Mesenchymal stem cell (in vitro differentiated cells and primary cell): ENCODE measurements around the gene FAM219A.

Experiments
- DNase-seq: peaks from one replicate; pipeline ENCODE4 v3.0.0-alpha.2; 2013
- H2AFZ ChIP-seq: one replicate; pipeline ENCODE4 v1.6.1; 2013; ENCODE audit warnings: low read depth, mild to moderate bottlenecking, control low read depth, inconsistent platforms, low read length, moderate library complexity
- H2AK5ac ChIP-seq: 2 replicates; pipeline ENCODE4 v1.6.1; 2013; ENCODE audit warnings: low read length, moderate library complexity, mild to moderate bottlenecking, inconsistent platforms; ENCODE audit not compliant: severe bottlenecking
- H2BK120ac ChIP-seq: one replicate; pipeline ENCODE4 v1.6.1; 2013; ENCODE audit warnings: low read depth, mild to moderate bottlenecking, inconsistent platforms, low read length, moderate library complexity
- H2BK12ac ChIP-seq, 2 experiments: one replicate each; pipeline ENCODE4 v1.6.1; 2013; ENCODE audit warnings: inconsistent platforms in 2 of 2, low read length in 2 of 2, mild to moderate bottlenecking in 2 of 2, moderate library complexity in 2 of 2, control low read depth in 1 of 2
- H2BK15ac ChIP-seq: one replicate; pipeline ENCODE4 v1.6.1; 2013; ENCODE audit warnings: mild to moderate bottlenecking, low read depth, inconsistent platforms; ENCODE audit not compliant: poor library complexity, severe bottlenecking
- H2BK5ac ChIP-seq: 2 replicates; pipeline ENCODE4 v1.6.1; 2013; ENCODE audit warnings: low read depth, mild to moderate bottlenecking, low read length, control low read depth, inconsistent platforms; ENCODE audit not compliant: poor library complexity, severe bottlenecking
- H3K14ac ChIP-seq, 2 experiments: one replicate each; pipeline ENCODE4 v1.6.1; 2013; ENCODE audit warnings: inconsistent platforms in 2 of 2, low read length in 2 of 2, control low read depth in 1 of 2, mild to moderate bottlenecking in 1 of 2, moderate library complexity in 1 of 2
- H3K18ac ChIP-seq, 2 experiments: one replicate each; pipeline ENCODE4 v1.6.1; 2013; ENCODE audit warnings: inconsistent platforms in 2 of 2, low read length in 2 of 2, control low read depth in 1 of 2, low read depth in 1 of 2, mild to moderate bottlenecking in 1 of 2
- H3K23ac ChIP-seq, 2 experiments: one replicate each; pipeline ENCODE4 v1.6.1; 2013; ENCODE audit warnings: inconsistent platforms in 2 of 2, low read length in 2 of 2, mild to moderate bottlenecking in 2 of 2, moderate library complexity in 2 of 2, control low read depth in 1 of 2
- H3K27ac ChIP-seq: 2 replicates; pipeline ENCODE4 v1.5.1; 2013; ENCODE audit warnings: mild to moderate bottlenecking, moderate library complexity, low read length, control low read depth, inconsistent platforms; ENCODE audit not compliant: poor library complexity, severe bottlenecking
- H3K27me3 ChIP-seq, 2 experiments: 2 replicates each; pipeline versions ENCODE4 v1.6.1 to v1.7.0; 2013; ENCODE audit warnings: low read length in 2 of 2, mild to moderate bottlenecking in 2 of 2, moderate library complexity in 2 of 2, control low read depth in 1 of 2, inconsistent platforms in 1 of 2; ENCODE audit not compliant: control insufficient read depth in 1 of 2, insufficient read depth in 1 of 2
- H3K36me3 ChIP-seq, 2 experiments: 2 replicates each; pipeline versions ENCODE4 v1.6.1 to v1.7.0; 2013; ENCODE audit warnings: low read length in 2 of 2, control low read depth in 1 of 2, inconsistent platforms in 1 of 2, low read depth in 1 of 2, mild to moderate bottlenecking in 1 of 2; ENCODE audit not compliant: insufficient read depth in 2 of 2, control insufficient read depth in 1 of 2
- H3K4ac ChIP-seq, 2 experiments: one replicate each; pipeline ENCODE4 v1.6.1; 2013; ENCODE audit warnings: inconsistent platforms in 2 of 2, low read length in 2 of 2, mild to moderate bottlenecking in 2 of 2, moderate library complexity in 2 of 2, control low read depth in 1 of 2, low read depth in 1 of 2
- H3K4me1 ChIP-seq: 2 replicates; pipeline ENCODE4 v1.6.1; 2013; ENCODE audit warnings: low read depth, low read length, control low read depth; ENCODE audit not compliant: control insufficient read depth, insufficient read depth
- H3K4me2 ChIP-seq: 2 replicates; pipeline ENCODE4 v1.6.1; 2013; ENCODE audit warnings: low read length, mild to moderate bottlenecking, inconsistent platforms; ENCODE audit not compliant: poor library complexity, severe bottlenecking
- H3K4me3 ChIP-seq, 2 experiments: 2 replicates each; pipeline versions ENCODE4 v1.5.1 to v1.7.0; 2013; ENCODE audit warnings: low read length in 2 of 2, mild to moderate bottlenecking in 2 of 2, control low read depth in 1 of 2, low read depth in 1 of 2; ENCODE audit not compliant: insufficient read depth in 1 of 2
- H3K79me1 ChIP-seq: replicated peaks from 2 replicates; pipeline ENCODE4 v1.6.1; 2013; ENCODE audit warnings: mild to moderate bottlenecking, control low read depth, low read length, inconsistent platforms; ENCODE audit not compliant: poor library complexity, severe bottlenecking
- H3K9ac ChIP-seq: 2 replicates; pipeline ENCODE4 v1.7.0; 2013; ENCODE audit warnings: mild to moderate bottlenecking, low read length, moderate library complexity
- H3K9me3 ChIP-seq: 2 replicates; pipeline ENCODE4 v1.7.0; 2013; ENCODE audit warnings: mild to moderate bottlenecking, low read length; ENCODE audit not compliant: control insufficient read depth
- H4K8ac ChIP-seq: one replicate; pipeline ENCODE4 v1.6.1; 2013; ENCODE audit warnings: inconsistent platforms, mild to moderate bottlenecking, low read length, moderate library complexity
- H4K91ac ChIP-seq: one replicate; pipeline ENCODE4 v1.6.1; 2013; ENCODE audit warnings: mild to moderate bottlenecking, low read length, inconsistent platforms
- WGBS: methylation state at CpG from one replicate; pipeline ENCODE4 v1.1.7; 2013; ENCODE audit warnings: mixed read lengths; 5-methylcytosine and 5-hydroxymethylcytosine counted together

Gene FAM219A

GRCh38 chr9:34459356-34459755 is 986 bp upstream of the FAM219A start:
- Histone ChIP-seq H2BK12ac (no peak overlapping the region), H3K23ac (no peak overlapping the region), H3K36me3 (no peaks in the 10 kb centered on the region), H3K4me1 (peaks cover 9% of the 10 kb centered on the region), H3K9ac (no peak overlapping the region), H3K27me3 (peaks cover 0 to 29% of the 10 kb centered on the region in 2 experiments), H2AFZ (no peak overlapping the region), H3K14ac (no peak overlapping the region), H3K27ac (no peak overlapping the region), H3K9me3 (no peaks in the 10 kb centered on the region), H3K4me2 (no peak overlapping the region), H2BK5ac (no peak overlapping the region), H2AK5ac (no peak overlapping the region), H2BK120ac (no peak overlapping the region), H4K91ac (no peak overlapping the region), H3K79me1 (peaks cover 10% of the 10 kb centered on the region), H3K18ac (no peak overlapping the region), H4K8ac (no peak overlapping the region), H3K4me3 (no peak overlapping the region), H2BK15ac (no peak overlapping the region), H3K4ac (no peak overlapping the region)
- 92% methylated on average over 14 of the region's 14 CpGs for WGBS
- no peak for DNase-seq

- peak overlapping the region; percentile 64 for H3K9ac ChIP-seq
- H4K8ac ChIP-seq, result peak overlapping the region; percentile 24
- H4K91ac ChIP-seq, result no peak overlapping the region
- peak overlapping the region in 1 of 2 experiments; percentile 91 for H3K4me3 ChIP-seq
- DNase-seq, result no peak
- peaks cover 9% of the 10 kb centered on the region for H3K4me1 ChIP-seq
- H2AK5ac ChIP-seq, result no peak overlapping the region
- H2BK5ac ChIP-seq, result no peak overlapping the region
- H2BK12ac ChIP-seq, result no peak overlapping the region
- no peak overlapping the region for H2BK15ac ChIP-seq
- H2BK120ac ChIP-seq, result no peak overlapping the region
- no peak overlapping the region for H3K4ac ChIP-seq
- peaks cover 11% of the 10 kb centered on the region for H3K79me1 ChIP-seq
- H3K23ac ChIP-seq, result no peak overlapping the region
- no peaks in the 10 kb centered on the region for H3K9me3 ChIP-seq
- H3K27me3 ChIP-seq, result peaks cover 0 to 25% of the 10 kb centered on the region in 2 experiments
- WGBS, result 33% methylated on average over 11 of the region's 11 CpGs
- no peak overlapping the region for H2AFZ ChIP-seq
- no peaks in the 10 kb centered on the region for H3K36me3 ChIP-seq
- H3K18ac ChIP-seq, result no peak overlapping the region
- H3K4me2 ChIP-seq, result peak overlapping the region; percentile 44
- H3K27ac ChIP-seq, result no peak overlapping the region
- H3K14ac ChIP-seq, result no peak overlapping the region
Observed at GRCh38 chr9:34458959-34459340, 580 bp upstream of the FAM219A start.

GRCh38 chr9:34457266-34458012 is 931 bp downstream of the FAM219A start:
- H3K9me3 ChIP-seq, result no peaks in the 10 kb centered on the region
- H2BK12ac ChIP-seq, result peak overlapping the region in 1 of 2 experiments; percentile 47
- 1% methylated on average over 48 of the region's 48 CpGs for WGBS

GRCh38 chr9:34456746-34457145 is 1.6 kb downstream of the FAM219A start:
- no peak overlapping the region for H2AK5ac ChIP-seq
- no peak overlapping the region for H2BK5ac ChIP-seq
- H3K23ac ChIP-seq, result peak overlapping the region in 1 of 2 experiments; percentile 23
- H3K18ac ChIP-seq, result peak overlapping the region in 1 of 2 experiments; percentile 86
- H2BK15ac ChIP-seq, result no peak overlapping the region
- peak overlapping the region; percentile 74 for H3K4me2 ChIP-seq
- H4K8ac ChIP-seq, result peak overlapping the region; percentile 81
- H3K36me3 ChIP-seq, result no peaks in the 10 kb centered on the region
- H3K4me1 ChIP-seq, result peaks cover 9% of the 10 kb centered on the region
- H3K9me3 ChIP-seq, result no peaks in the 10 kb centered on the region
- H3K4me3 ChIP-seq, result peak overlapping the region; percentile 83 to 91
- H3K4ac ChIP-seq, result peak overlapping the region; percentile 13 to 35
- no peak overlapping the region for H2BK120ac ChIP-seq
- H3K27ac ChIP-seq, result peak overlapping the region; percentile 37
- no peak overlapping the region for H4K91ac ChIP-seq
- H3K27me3 ChIP-seq, result peaks cover 0 to 11% of the 10 kb centered on the region in 2 experiments
- H2AFZ ChIP-seq, result peak overlapping the region; percentile 72
- peak overlapping the region in 1 of 2 experiments; percentile 72 for H3K14ac ChIP-seq
- 58% methylated on average over 4 of the region's 4 CpGs for WGBS
- peaks cover 22% of the 10 kb centered on the region for H3K79me1 ChIP-seq
- peak overlapping the region; percentile 94 for H3K9ac ChIP-seq
- no peak for DNase-seq
- H2BK12ac ChIP-seq, result peak overlapping the region in 1 of 2 experiments; percentile 33

More at GRCh38 chr9:34457266-34458012, 931 bp downstream of the FAM219A start:
- Histone ChIP-seq H3K4me2 (peak overlapping the region; percentile 74), H3K9ac (peak overlapping the region; percentile 94), H3K79me1 (peaks cover 19% of the 10 kb centered on the region), H2AFZ (peak overlapping the region; percentile 72), H2AK5ac (no peak overlapping the region), H3K4ac (peak overlapping the region; percentile 13 to 63), H3K14ac (peak overlapping the region in 1 of 2 experiments; percentile 94), H4K8ac (peak overlapping the region; percentile 81), H2BK15ac (no peak overlapping the region), H3K27ac (peak overlapping the region; percentile 37), H3K4me1 (peaks cover 9% of the 10 kb centered on the region), H3K4me3 (peak overlapping the region; percentile 83 to 91), H3K23ac (peak overlapping the region in 1 of 2 experiments; percentile 60), H2BK5ac (no peak overlapping the region), H3K36me3 (no peaks in the 10 kb centered on the region), H3K18ac (peak overlapping the region; percentile 71 to 86), H3K27me3 (peaks cover 0 to 18% of the 10 kb centered on the region in 2 experiments), H2BK120ac (peak overlapping the region; percentile 13), H4K91ac (peak overlapping the region; percentile 57)
- DNase-seq, result peak; percentile 87
